Gastrocnemius medialis (tissue), 4 donors: ENCODE results near the gene LRRC59. TPM values are rescaled to one million over a fixed set of nuclear protein-coding genes. Genes with fewer than 3 reads are reported as not detected.

Experiments used
- ATAC-seq, 2 donors: fragments of 150-250 bp; one replicate each; pipeline ENCODE4 v1.9.1; 2016
- DNase-seq, 2 donors: peaks; one replicate each; pipeline ENCODE4 v3.0.0-alpha.2; 2019
- H3K27ac ChIP-seq, 4 donors: fragments of 200-600 bp; sonication (generic); 1 replicate in 1 of 4; 2 replicates in 3 of 4; pipeline ENCODE4 v1.5.1; 2016 to 2018; ENCODE audit warnings: mild to moderate bottlenecking in 2 of 4, moderate library complexity in 1 of 4
- H3K27me3 ChIP-seq, 3 donors: fragments of 200-600 bp; sonication (generic) in 2 of 3; 1 replicate in 1 of 3; 2 replicates in 2 of 3; pipeline versions ENCODE4 v1.5.1 to v1.6.0; 2016 to 2019; ENCODE audit warnings: mild to moderate bottlenecking in 1 of 3, moderate library complexity in 1 of 3
- H3K36me3 ChIP-seq, 2 donors: fragments of 200-600 bp; sonication (generic) in 1 of 2; one replicate each; pipeline ENCODE4 v1.5.1; 2017 to 2018
- H3K4me1 ChIP-seq, 2 donors: fragments of 200-600 bp; sonication (generic) in 1 of 2; one replicate each; pipeline ENCODE4 v1.5.1; 2016 to 2017; ENCODE audit warnings: mild to moderate bottlenecking in 2 of 2
- H3K4me3 ChIP-seq, 4 donors: fragments of 200-600 bp; sonication (generic) in 3 of 4; 1 replicate in 1 of 4; 2 replicates in 3 of 4; pipeline ENCODE4 v1.5.1; 2016 to 2019; ENCODE audit warnings: mild to moderate bottlenecking in 2 of 4
- H3K9me3 ChIP-seq, 3 donors: fragments of 200-600 bp; sonication (generic) in 2 of 3; 1 replicate in 1 of 3; 2 replicates in 2 of 3; pipeline ENCODE4 v1.5.1; 2016 to 2019
- POLR2A ChIP-seq, 2 donors: fragments of 450-650 bp; IDR thresholded peaks; one replicate each; pipeline ENCODE4 v1.6.1; 2017; ENCODE audit warnings: antibody characterized with exemption in 2 of 2, mild to moderate bottlenecking in 2 of 2, moderate library complexity in 2 of 2
- in situ Hi-C, 4 donors: fragments of 200-750 bp; cut with MboI; loops; one replicate each; pipeline versions ENCODE4 v1.15.0 to v1.8.0; 2017; ENCODE audit warnings: low sequenced_read_pairs in 4 of 4
- intact Hi-C: fragments of 100-400 bp; cut with DNase I; formaldehyde crosslinking; loops from one replicate; pipeline ENCODE4 v1.15.1; 2023; ENCODE audit warnings: low total_unique reads
- total RNA-seq, 4 donors: library from RNA; depleted of rRNA; stranded (reverse); fragments of >200 nt; gene quantifications; one replicate each; pipeline versions ENCODE4 v1.1.0 to v1.2.3, GENCODE V29; 2016
- TF ChIP-seq, protein P1 (sequence below), 5 experiments: fragments of 450-650 bp in 3 of 5; fragments of 200-600 bp in 2 of 5; sonication (generic) in 2 of 5; IDR thresholded peaks in 4 of 5; conservative IDR thresholded peaks in 1 of 5; 1 replicate in 4 of 5; 2 replicates in 1 of 5; pipeline ENCODE4 v1.5.1; 2016 to 2019; ENCODE audit warnings: antibody characterized with exemption in 5 of 5, mild to moderate bottlenecking in 3 of 5, moderate library complexity in 3 of 5

The LRRC59 gene
- total RNA-seq, 4 donors from 2014 or later: 25.4 to 73.2 (median 55.8) TPM

DNA sequence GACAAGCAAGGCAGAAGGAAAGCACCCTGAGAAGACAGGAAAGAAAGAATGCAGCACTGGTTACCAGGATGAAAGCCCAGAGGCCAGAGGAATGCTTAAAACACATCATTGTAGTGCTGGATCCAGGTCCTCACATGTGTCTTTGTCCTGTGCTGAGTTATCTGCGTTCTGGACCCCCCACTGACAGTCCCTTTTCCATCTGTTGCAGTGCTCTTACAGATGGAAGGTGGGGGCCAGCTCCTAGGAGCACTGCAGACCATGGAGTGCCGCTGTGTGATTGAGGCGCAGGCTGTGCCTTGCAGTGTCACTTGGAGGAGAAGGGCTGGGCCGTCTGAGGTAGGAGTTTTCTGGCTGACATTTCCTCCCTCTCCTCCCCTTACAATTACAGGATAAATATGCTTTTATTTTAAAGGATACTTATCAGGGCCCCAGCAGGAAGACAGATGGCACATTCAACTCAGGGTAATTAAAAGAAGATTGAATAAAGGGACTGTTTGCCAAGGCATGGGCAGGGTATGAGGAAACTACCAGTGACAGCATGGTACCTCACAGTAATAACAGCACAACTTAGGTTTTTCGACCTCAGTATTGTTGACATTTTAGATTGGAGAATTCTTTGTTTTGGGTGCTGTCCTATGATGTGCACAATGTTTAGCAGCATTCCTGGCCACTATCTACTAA is 21.3 kb downstream of the LRRC59 start:
- Histone ChIP-seq H3K36me3 (no peaks in the 10 kb centered on the region), H3K9me3 (no peaks in the 10 kb centered on the region), H3K27me3 (no peaks in the 10 kb centered on the region), H3K27ac (no peak overlapping the region), H3K4me1 (peaks cover 26 to 30% of the 10 kb centered on the region in 2 donors), H3K4me3 (no peak overlapping the region)
- in situ Hi-C loops: loop anchor here in 1 of 4 donors (25.0 kb wide), 1 partner anchor 111 kb away; the partner anchor contains the start of gene RSAD1
- ATAC-seq (no peak), DNase-seq (no peak)
- TF ChIP-seq, protein P1, sequence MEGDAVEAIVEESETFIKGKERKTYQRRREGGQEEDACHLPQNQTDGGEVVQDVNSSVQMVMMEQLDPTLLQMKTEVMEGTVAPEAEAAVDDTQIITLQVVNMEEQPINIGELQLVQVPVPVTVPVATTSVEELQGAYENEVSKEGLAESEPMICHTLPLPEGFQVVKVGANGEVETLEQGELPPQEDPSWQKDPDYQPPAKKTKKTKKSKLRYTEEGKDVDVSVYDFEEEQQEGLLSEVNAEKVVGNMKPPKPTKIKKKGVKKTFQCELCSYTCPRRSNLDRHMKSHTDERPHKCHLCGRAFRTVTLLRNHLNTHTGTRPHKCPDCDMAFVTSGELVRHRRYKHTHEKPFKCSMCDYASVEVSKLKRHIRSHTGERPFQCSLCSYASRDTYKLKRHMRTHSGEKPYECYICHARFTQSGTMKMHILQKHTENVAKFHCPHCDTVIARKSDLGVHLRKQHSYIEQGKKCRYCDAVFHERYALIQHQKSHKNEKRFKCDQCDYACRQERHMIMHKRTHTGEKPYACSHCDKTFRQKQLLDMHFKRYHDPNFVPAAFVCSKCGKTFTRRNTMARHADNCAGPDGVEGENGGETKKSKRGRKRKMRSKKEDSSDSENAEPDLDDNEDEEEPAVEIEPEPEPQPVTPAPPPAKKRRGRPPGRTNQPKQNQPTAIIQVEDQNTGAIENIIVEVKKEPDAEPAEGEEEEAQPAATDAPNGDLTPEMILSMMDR (IDR thresholded peaks at IDR 0.05 in 4 of 5, conservative IDR thresholded peaks at IDR 0.05 in 1 of 5): no peak
- intact Hi-C loops: no loop called here

DNA sequence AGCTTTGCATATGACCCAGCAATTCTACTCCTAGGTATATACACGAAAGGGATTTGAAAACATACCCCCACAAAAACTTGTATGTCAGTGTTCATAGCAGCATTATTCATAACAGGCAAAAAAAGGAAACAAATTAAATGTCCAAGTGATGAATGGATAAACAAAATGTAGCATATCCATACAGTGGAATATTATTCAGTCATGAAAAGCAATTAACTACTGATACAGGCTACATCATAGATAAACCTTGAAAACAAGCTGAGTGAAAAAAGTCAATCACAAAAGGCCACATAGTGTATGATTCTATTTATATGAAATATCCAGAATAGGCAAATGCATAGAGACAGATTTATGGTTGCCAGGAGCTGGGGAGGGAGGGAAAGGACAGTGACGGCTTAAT is 23.6 kb downstream of the LRRC59 start:
- no peaks in the 10 kb centered on the region for H3K27me3 ChIP-seq
- H3K27ac ChIP-seq: no peak overlapping the region
- peaks cover 20 to 33% of the 10 kb centered on the region in 2 donors for H3K4me1 ChIP-seq
- in situ Hi-C loops (no loop called here), intact Hi-C loops (loop anchor here (1.0 to 2.0 kb wide), 3 partner anchors 24 to 105 kb away; partner anchors contain the start of genes LRRC59 and RSAD1)
- no peaks in the 10 kb centered on the region for H3K9me3 ChIP-seq
- no peak for TF ChIP-seq POLR2A (IDR thresholded peaks at IDR 0.05)
- TF ChIP-seq, protein P1 (IDR thresholded peaks at IDR 0.05 in 4 of 5, conservative IDR thresholded peaks at IDR 0.05 in 1 of 5): no peak
- H3K36me3 ChIP-seq: peaks cover 0 to 22% of the 10 kb centered on the region in 2 donors
- no peak for ATAC-seq
- no peak overlapping the region for H3K4me3 ChIP-seq
- no peak for DNase-seq

DNA sequence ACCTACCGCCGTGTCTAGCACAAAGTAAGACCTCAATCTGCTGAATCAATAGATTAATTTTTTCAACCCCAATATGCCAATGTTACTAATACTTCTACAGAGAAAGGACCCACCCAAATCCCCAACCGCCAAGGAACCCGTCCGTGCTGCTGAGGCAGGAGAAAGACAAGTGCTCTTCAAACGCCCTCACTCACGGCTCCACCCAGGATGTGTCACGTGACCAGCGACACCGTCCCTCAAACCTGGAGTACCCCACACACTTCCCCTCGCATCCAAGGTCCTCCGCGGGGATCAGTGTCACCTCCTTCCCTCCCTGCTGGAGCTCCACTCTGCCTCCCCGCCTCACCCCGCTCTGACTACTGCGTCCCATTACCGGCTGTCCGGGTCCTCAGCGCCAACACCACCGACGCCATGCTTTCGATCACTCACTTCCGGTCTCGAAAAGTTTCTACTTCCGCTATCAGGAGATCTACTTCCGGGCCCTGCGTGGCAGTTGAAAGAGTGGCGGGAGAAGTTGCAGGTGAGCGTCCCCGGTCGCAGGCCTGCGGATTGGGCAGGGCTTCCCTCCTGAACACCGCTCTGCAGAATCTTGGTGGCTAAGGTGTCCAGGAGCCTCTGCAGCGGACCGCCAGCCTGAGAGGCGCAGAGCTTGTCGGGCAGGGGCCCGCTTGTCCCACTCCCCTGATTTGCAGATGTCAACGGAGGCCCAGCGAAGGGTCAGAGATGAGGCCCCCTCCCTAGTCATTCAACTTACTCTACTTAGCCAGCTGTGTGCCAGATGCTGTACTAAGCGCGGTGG is 24.4 kb downstream of the LRRC59 start, which contains the start of the genes EME1 and MRPL27:
Gene EME1, plus strand, starts transcription at position 472 of the 799 bp plus-strand sequence. CDS start 1,980 bp downstream, outside the sequence.
Gene MRPL27, minus strand, starts transcription at position 427 of the 799 bp plus-strand sequence. Its CDS starts 14 bp downstream, at position 413.
- peak; percentile 36 to 61 for TF ChIP-seq POLR2A (IDR thresholded peaks at IDR 0.05)
- TF ChIP-seq, protein P1 (IDR thresholded peaks at IDR 0.05 in 4 of 5, conservative IDR thresholded peaks at IDR 0.05 in 1 of 5): peak in 2 of 5 experiments; percentile 23 to 46
- Histone ChIP-seq H3K9me3 (no peaks in the 10 kb centered on the region), H3K36me3 (peaks cover 0 to 30% of the 10 kb centered on the region in 2 donors), H3K4me1 (peaks cover 20 to 33% of the 10 kb centered on the region in 2 donors), H3K27me3 (no peaks in the 10 kb centered on the region), H3K27ac (peak within 1 kb of the TSS; percentile 94 to 99 (median 96)), H3K4me3 (peak within 1 kb of the TSS; percentile 83 to 98 (median 84))
- DNase-seq (peak; percentile 80 to 81), ATAC-seq (peak; percentile 96 to 98)
- intact Hi-C loops: loop anchor here (1.0 to 2.0 kb wide), 3 partner anchors 24 to 106 kb away; partner anchors contain the start of genes LRRC59 and RSAD1
- in situ Hi-C loops: no loop called here

DNA sequence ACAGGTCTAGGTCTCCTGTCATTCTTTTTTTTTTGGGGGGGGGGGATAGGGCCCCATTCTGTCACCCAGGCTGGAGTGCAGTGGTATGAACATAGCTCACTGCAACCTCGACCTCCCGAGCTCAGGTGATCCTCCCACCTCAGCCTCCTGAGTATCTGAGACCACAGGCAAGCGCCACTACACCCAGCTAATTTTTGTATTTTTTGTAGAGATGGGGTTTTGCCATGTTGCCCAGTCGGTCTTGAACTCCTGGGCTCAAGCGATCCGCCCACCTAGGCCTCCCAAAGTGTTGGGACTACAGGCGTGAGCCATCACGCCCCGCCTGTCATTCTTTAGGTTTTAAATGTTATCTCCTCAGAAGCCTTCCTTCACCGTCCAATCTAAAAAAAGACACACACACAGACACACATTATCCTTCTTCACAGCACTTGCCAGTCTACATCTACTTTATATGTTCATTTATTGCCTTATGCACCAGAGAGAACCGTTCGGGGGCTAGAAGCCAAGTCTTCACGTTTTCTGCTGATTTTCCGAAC is 25.0 kb downstream of the LRRC59 start:
- H3K4me3 ChIP-seq: peak overlapping the region; percentile 83 to 98 (median 84)
- H3K27me3 ChIP-seq: no peaks in the 10 kb centered on the region
- no peak for DNase-seq
- peak overlapping the region; percentile 94 to 99 (median 96) for H3K27ac ChIP-seq
- TF ChIP-seq POLR2A (IDR thresholded peaks at IDR 0.05): no peak
- TF ChIP-seq, protein P1 (IDR thresholded peaks at IDR 0.05 in 4 of 5, conservative IDR thresholded peaks at IDR 0.05 in 1 of 5): no peak
- peak in 1 of 2 donors; percentile 35 for ATAC-seq
- H3K9me3 ChIP-seq: no peaks in the 10 kb centered on the region
- intact Hi-C loops: loop anchor here (2.0 kb wide), 2 partner anchors 27 to 107 kb away; partner anchors contain the start of gene RSAD1
- in situ Hi-C loops: no loop called here
- peaks cover 20 to 33% of the 10 kb centered on the region in 2 donors for H3K4me1 ChIP-seq
- peaks cover 0 to 36% of the 10 kb centered on the region in 2 donors for H3K36me3 ChIP-seq
